Bronchial epithelial cell (primary cell): ENCODE data around the gene MAN2B1. TPM values are rescaled to one million over a fixed set of nuclear protein-coding genes. Genes with fewer than 3 reads are reported as not detected.

Experiments used
- DNase-seq: peaks from one replicate; pipeline ENCODE4 v3.0.0-alpha.2; 2010; ENCODE audit warnings: low read depth
- FAIRE-seq: peaks from 2 replicates; lab custom pipeline; 2011; peaks lifted over from hg19 to GRCh38; lab: Jason Lieb, UNC
- H3K27me3 ChIP-seq: 2 replicates; pipeline ENCODE4 v1.5.1; 2011; ENCODE audit warnings: low read length; ENCODE audit not compliant: control insufficient read depth, insufficient read depth
- H3K36me3 ChIP-seq: 2 replicates; pipeline ENCODE4 v1.5.1; 2011; ENCODE audit warnings: low read length; ENCODE audit not compliant: control insufficient read depth, insufficient read depth
- H3K4me3 ChIP-seq: 2 replicates; pipeline ENCODE4 v1.5.1; 2011; ENCODE audit warnings: mild to moderate bottlenecking, low read depth, low read length, control low read depth
- CTCF ChIP-seq: IDR thresholded peaks from 2 replicates; pipeline ENCODE4 v1.5.1; 2011; ENCODE audit warnings: mild to moderate bottlenecking, moderate library complexity, low read length, control low read depth, inconsistent platforms; ENCODE audit not compliant: insufficient read depth, severe bottlenecking
- total RNA-seq: library from RNA; depleted of rRNA; stranded (reverse); fragments of >200 nt; gene quantifications from 2 replicates; pipeline ENCODE4 v1.2.1, GENCODE V29; 2014

The MAN2B1 gene
- total RNA-seq, 1 donor from 2014 or later: 32.1 TPM

DNA sequence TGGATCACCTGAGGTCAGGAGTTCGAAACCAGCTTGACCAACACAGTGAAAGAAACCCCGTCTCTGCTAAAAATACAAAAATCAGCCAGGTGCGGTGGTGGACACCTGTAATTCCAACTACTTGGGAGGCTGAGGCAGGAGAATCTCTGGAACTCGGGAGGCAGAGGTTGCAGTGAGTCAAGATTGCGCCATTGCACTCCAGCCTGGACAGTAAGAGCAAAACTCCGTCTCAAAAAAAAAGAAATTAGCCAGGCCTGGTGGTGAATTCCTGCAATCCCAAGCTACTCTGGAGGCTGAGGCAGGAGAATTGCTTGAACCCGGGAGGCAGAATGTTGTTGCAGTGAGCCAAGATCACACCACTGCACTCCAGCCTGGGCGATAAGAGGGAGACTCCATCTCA lies 42.1 kb upstream of the MAN2B1 start:
- H3K4me3 ChIP-seq: no peak overlapping the region
- FAIRE-seq: no peak
- peaks cover 32% of the 10 kb centered on the region for H3K36me3 ChIP-seq
- no peak for TF ChIP-seq CTCF
- DNase-seq: no peak
- H3K27me3 ChIP-seq: no peaks in the 10 kb centered on the region

- no peak for FAIRE-seq
- peaks cover 42% of the 10 kb centered on the region for H3K36me3 ChIP-seq
- no peak overlapping the region for H3K4me3 ChIP-seq
- no peak for TF ChIP-seq CTCF
- no peaks in the 10 kb centered on the region for H3K27me3 ChIP-seq
- DNase-seq: no peak
Measured at GRCh38 chr19:12706332-12706718, 39.8 kb upstream of the MAN2B1 start.

GRCh38 chr19:12705654-12706331 lies 39.3 kb upstream of the MAN2B1 start:
- H3K4me3 ChIP-seq: no peak overlapping the region
- DNase-seq (no peak), FAIRE-seq (no peak)
- peaks cover 43% of the 10 kb centered on the region for H3K36me3 ChIP-seq
- no peak for TF ChIP-seq CTCF
- no peaks in the 10 kb centered on the region for H3K27me3 ChIP-seq

- H3K36me3 ChIP-seq: peaks cover 40% of the 10 kb centered on the region
- no peaks in the 10 kb centered on the region for H3K27me3 ChIP-seq
- H3K4me3 ChIP-seq: no peak overlapping the region
- TF ChIP-seq CTCF: no peak
- DNase-seq (no peak), FAIRE-seq (no peak)
Measured at GRCh38 chr19:12705169-12705568, 38.6 kb upstream of the MAN2B1 start.

DNA sequence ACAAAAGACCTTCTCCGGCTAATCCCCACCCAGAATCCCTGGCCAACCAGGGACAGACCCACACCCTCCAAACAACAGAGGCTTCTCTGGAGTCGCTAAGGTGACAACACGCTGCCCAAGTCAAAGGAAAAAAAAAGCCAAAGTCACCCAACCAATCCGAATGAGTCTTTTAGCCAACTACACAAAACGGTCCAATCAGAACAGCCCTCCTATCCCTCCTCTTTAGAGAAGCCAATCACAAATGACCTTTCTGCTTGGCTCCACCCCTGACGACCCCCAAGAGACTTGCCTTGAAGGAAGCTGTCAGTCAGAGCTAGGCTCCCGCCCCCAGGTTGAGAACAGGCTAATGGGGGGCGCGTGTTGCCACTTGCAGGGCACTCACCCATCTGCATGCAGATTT lies 36.5 kb upstream of the MAN2B1 start:
- Histone ChIP-seq H3K27me3 (no peaks in the 10 kb centered on the region), H3K36me3 (peaks cover 37% of the 10 kb centered on the region), H3K4me3 (no peak overlapping the region)
- TF ChIP-seq CTCF: no peak
- FAIRE-seq: peak; percentile 70
- no peak for DNase-seq
